Adrenal gland (tissue), 5 donors: ENCODE measurements around the gene CASS4.

Experiments
- CTCF ChIP-seq, 6 experiments: fragments of 450-650 bp in 4 of 6; fragments of 200-600 bp in 2 of 6; sonication (generic) in 1 of 6; IDR thresholded peaks; 1 replicate in 5 of 6; 2 replicates in 1 of 6; pipeline versions ENCODE4 v1.5.1 to v1.8.0; 2016 to 2021; ENCODE audit warnings: antibody characterized with exemption in 6 of 6, mild to moderate bottlenecking in 2 of 6, moderate library complexity in 1 of 6
- POLR2A ChIP-seq, 2 donors: fragments of 450-650 bp; IDR thresholded peaks; one replicate each; pipeline ENCODE4 v1.6.1; 2017; ENCODE audit warnings: antibody characterized with exemption in 2 of 2, mild to moderate bottlenecking in 2 of 2, moderate library complexity in 1 of 2
- donor health status: DM: no; HTN: no; CAD: no.

GRCh38 chr20:56483970-56484369, 71.9 kb downstream of the CASS4 start:
- TF ChIP-seq CTCF (IDR thresholded peaks at IDR 0.05) (no peak), POLR2A (IDR thresholded peaks at IDR 0.05) (no peak)
